PC-9 (cell line): ENCODE data around the gene EVA1C. TPM values are rescaled to one million over a fixed set of nuclear protein-coding genes. Genes with fewer than 3 reads are reported as not detected.

ENCODE experiments used
- Bru-seq: library from RNA; stranded (reverse); fragments of 400-500 nt; gene quantifications from one replicate; lab custom pipeline; 2021; lab: Mats Ljungman, UMichigan
- BruChase-seq, 2 experiments: library from RNA; stranded (reverse); fragments of 400-500 nt; gene quantifications; one replicate each; lab custom pipeline; 2021; lab: Mats Ljungman, UMichigan
- BruUV-seq: library from RNA; stranded (reverse); fragments of 400-500 nt; replicated peaks from 2 replicates; lab custom pipeline; 2021; lab: Mats Ljungman, UMichigan
- CTCF ChIA-PET: fragments of 300-600 bp; sonication (Branson Sonifier 250); formaldehyde crosslinking; loops from one replicate; lab custom pipeline; 2022; ENCODE audit warnings: antibody characterized with exemption; lab: Charles Lee
- POLR2A ChIA-PET: fragments of 300-600 bp; sonication (Branson Sonifier 250); formaldehyde crosslinking; loops from one replicate; lab custom pipeline; 2022; ENCODE audit warnings: antibody characterized with exemption; ENCODE audit not compliant: unreplicated experiment; lab: Charles Lee
- DNase-seq, 2 experiments: peaks; one replicate each; pipeline versions ENCODE4 v3.0.0 to v3.0.0-alpha.2; 2015 to 2022; ENCODE audit warnings: mixed read lengths in 1 of 2
- H2AFZ ChIP-seq: fragments of 200-600 bp; sonication (generic); 2 replicates; pipeline ENCODE4 v1.8.1; 2017; ENCODE audit warnings: antibody characterized with exemption
- H3F3A ChIP-seq: fragments of 200-600 bp; sonication (generic); 2 replicates; pipeline ENCODE4 v1.8.1; 2017; ENCODE audit warnings: antibody characterized with exemption, mild to moderate bottlenecking, low read depth; ENCODE audit not compliant: insufficient read depth
- H3K27ac ChIP-seq: fragments of 200-600 bp; sonication (generic); 2 replicates; pipeline ENCODE4 v1.6.1; 2016; ENCODE audit warnings: mixed run types
- H3K27me3 ChIP-seq: fragments of 200-600 bp; sonication (generic); 2 replicates; pipeline ENCODE4 v1.6.1; 2016; ENCODE audit warnings: low read depth, mixed run types; ENCODE audit not compliant: insufficient read depth
- H3K36me3 ChIP-seq: fragments of 200-600 bp; sonication (generic); 2 replicates; pipeline ENCODE4 v1.6.1; 2016; ENCODE audit warnings: low read depth, mixed run types
- H3K4me1 ChIP-seq: fragments of 200-600 bp; sonication (generic); replicated peaks from 2 replicates; pipeline ENCODE4 v1.6.1; 2016; ENCODE audit warnings: mixed run types; ENCODE audit not compliant: insufficient read depth
- H3K4me2 ChIP-seq: fragments of 200-600 bp; sonication (generic); 2 replicates; pipeline ENCODE4 v1.6.1; 2017; ENCODE audit warnings: mixed run types
- H3K4me3 ChIP-seq: fragments of 200-600 bp; sonication (generic); 2 replicates; pipeline ENCODE4 v1.6.1; 2016; ENCODE audit warnings: mixed run types
- H3K79me2 ChIP-seq: fragments of 200-600 bp; sonication (generic); 2 replicates; pipeline ENCODE4 v1.6.1; 2017; ENCODE audit warnings: low read depth, mixed run types
- H3K9me2 ChIP-seq: fragments of 200-600 bp; sonication (generic); 2 replicates; pipeline ENCODE4 v1.8.1; 2017; ENCODE audit warnings: mild to moderate bottlenecking; ENCODE audit not compliant: insufficient read depth
- H3K9me3 ChIP-seq: fragments of 200-600 bp; sonication (generic); 2 replicates; pipeline ENCODE4 v1.8.1; 2016; ENCODE audit warnings: low read depth; ENCODE audit not compliant: insufficient read depth
- H4K20me1 ChIP-seq: fragments of 200-600 bp; sonication (generic); 2 replicates; pipeline ENCODE4 v1.8.1; 2017; ENCODE audit not compliant: insufficient read depth
- CTCF ChIP-seq: fragments of 200-600 bp; sonication (generic); conservative IDR thresholded peaks from 2 replicates; pipeline ENCODE4 v1.6.1; 2017; ENCODE audit warnings: mixed run types, antibody characterized with exemption, mild to moderate bottlenecking, moderate library complexity
- EZH2 ChIP-seq: fragments of 200-600 bp; sonication (generic); IDR thresholded peaks from 2 replicates; pipeline ENCODE4 v1.8.0; 2017; ENCODE audit warnings: antibody characterized with exemption, low read depth
- intact Hi-C: fragments of 100-400 bp; cut with micrococcal nuclease; formaldehyde crosslinking; loops from one replicate; pipeline ENCODE4 v1.10.0; 2022; ENCODE audit not compliant: unreplicated experiment
- long read RNA-seq: library from polyadenylated mRNA; stranded (forward); transcript quantifications from one replicate; pipeline ENCODE4 v2.0.0, GENCODE V29; 2022
- total RNA-seq: library from RNA; stranded (reverse); gene quantifications from 2 replicates; pipeline ENCODE4 v1.2.3, GENCODE V29; 2021

Gene EVA1C, protein sequence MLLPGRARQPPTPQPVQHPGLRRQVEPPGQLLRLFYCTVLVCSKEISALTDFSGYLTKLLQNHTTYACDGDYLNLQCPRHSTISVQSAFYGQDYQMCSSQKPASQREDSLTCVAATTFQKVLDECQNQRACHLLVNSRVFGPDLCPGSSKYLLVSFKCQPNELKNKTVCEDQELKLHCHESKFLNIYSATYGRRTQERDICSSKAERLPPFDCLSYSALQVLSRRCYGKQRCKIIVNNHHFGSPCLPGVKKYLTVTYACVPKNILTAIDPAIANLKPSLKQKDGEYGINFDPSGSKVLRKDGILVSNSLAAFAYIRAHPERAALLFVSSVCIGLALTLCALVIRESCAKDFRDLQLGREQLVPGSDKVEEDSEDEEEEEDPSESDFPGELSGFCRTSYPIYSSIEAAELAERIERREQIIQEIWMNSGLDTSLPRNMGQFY
- 3.0 and 3.1 TPM in 2 replicates for total RNA-seq
- Bru-seq, nascent RNA = percentile 40 among the genes with signal in this experiment
- BruChase-seq, experiment 1, labeled RNA remaining after a 2-hour chase = percentile 41 among the genes with signal in this experiment
- percentile 26 among the genes with signal in this experiment for BruChase-seq, experiment 2, labeled RNA remaining after a 6-hour chase
- long read RNA-seq, partial matches to known transcripts = 0 of 4 reads
- long read RNA-seq, other reads (novel, unspliced or antisense) = 3 of 4 reads

DNA sequence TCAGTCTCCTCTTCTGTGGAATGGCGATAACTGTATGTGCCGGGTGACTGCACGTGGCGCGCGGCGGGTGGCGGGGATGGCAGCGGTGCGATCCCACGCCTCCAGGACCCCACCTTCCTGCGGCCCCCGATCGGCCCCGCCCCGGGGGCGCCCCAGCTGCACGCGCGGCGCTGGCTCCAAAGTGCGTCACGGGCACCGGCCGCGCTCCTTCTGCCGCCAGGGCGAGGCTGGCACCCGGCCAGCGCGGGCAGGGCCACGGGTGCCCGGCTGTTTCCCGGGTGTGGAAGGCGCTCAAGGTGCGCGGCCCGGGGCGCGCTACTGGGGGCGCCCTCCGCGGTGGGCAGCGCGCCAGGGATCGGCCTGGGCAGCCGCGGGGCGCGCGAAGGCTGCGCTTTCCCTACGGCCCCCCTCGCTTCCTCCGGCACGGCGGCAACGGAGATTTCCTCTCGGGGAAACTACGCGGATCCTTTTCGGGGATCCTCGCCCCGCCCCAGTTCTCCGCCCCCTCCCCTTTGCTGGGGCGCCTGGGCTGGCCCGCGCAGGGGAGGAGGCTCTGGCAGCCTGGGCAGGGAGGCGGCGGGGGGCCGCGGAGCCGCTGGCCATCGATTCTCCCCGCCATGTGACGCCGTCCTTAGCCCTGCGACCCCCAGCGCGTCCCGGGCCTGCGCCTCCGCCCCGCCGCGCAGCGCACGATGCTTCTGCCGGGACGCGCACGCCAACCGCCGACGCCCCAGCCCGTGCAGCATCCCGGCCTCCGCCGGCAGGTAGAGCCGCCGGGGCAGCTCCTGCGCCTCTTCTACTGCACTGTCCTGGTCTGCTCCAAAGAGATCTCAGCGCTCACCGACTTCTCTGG is at the start of gene EVA1C:
Gene EVA1C (plus strand): TSS at position 545 of the 853 bp plus-strand sequence. CDS start 148 bp downstream, at position 693.
- H3K4me1 ChIP-seq = no peaks in the 10 kb centered on the region; the same call in 1 of the 2 replicates
- intact Hi-C loops = loop anchor here (2.0 to 5.0 kb wide), 2 partner anchors 110 to 156 kb away; no protein-coding TSS in a partner anchor
- no peaks in the 10 kb centered on the region for H3K36me3 ChIP-seq
- H2AFZ ChIP-seq = peak within 1 kb of the TSS; percentile 67
- peak within 1 kb of the TSS; percentile 51 for H3K4me3 ChIP-seq
- no peaks in the 10 kb centered on the region for H4K20me1 ChIP-seq
- H3K9me3 ChIP-seq = no peaks in the 10 kb centered on the region
- DNase-seq = peak in 1 of 2 experiments; percentile 45
- peak within 1 kb of the TSS; percentile 77 for H3K4me2 ChIP-seq
- TSS peak; percentile 49 for BruUV-seq
- H3F3A ChIP-seq = no peaks in the 10 kb centered on the region
- POLR2A ChIA-PET = no interaction called here
- no peaks in the 10 kb centered on the region for H3K9me2 ChIP-seq
- CTCF ChIA-PET = no interaction called here
- H3K27me3 ChIP-seq = peaks cover 32% of the 10 kb centered on the region; the same call in 1 of the 2 replicates
- no peaks in the 10 kb centered on the region for H3K79me2 ChIP-seq
- H3K27ac ChIP-seq = no peak within 1 kb of the TSS
- TF ChIP-seq EZH2 = no peak
- TF ChIP-seq CTCF = no peak

- no peak for DNase-seq
- H3K9me2 ChIP-seq = no peaks in the 10 kb centered on the region
- H3K79me2 ChIP-seq = no peaks in the 10 kb centered on the region
- BruUV-seq = no TSS peak
- no peaks in the 10 kb centered on the region for H3K4me1 ChIP-seq
- no peaks in the 10 kb centered on the region for H3K27me3 ChIP-seq
- ChIA-PET POLR2A (no interaction called here), CTCF (no interaction called here)
- H3K4me3 ChIP-seq = no peak overlapping the region
- no peak overlapping the region for H2AFZ ChIP-seq
- no peaks in the 10 kb centered on the region for H4K20me1 ChIP-seq
- intact Hi-C loops = no loop called here
- no peaks in the 10 kb centered on the region for H3F3A ChIP-seq
- H3K4me2 ChIP-seq = no peak overlapping the region
- no peaks in the 10 kb centered on the region for H3K9me3 ChIP-seq
- H3K27ac ChIP-seq = no peak overlapping the region
- 0 out of 2 replicates have a peak, but pooled peaks cover 3% of the 10 kb centered on the region for H3K36me3 ChIP-seq
- TF ChIP-seq CTCF = no peak
- no peak for TF ChIP-seq EZH2
Measured at GRCh38 chr21:32364387-32364786, 48.1 kb upstream of the EVA1C start.

DNA sequence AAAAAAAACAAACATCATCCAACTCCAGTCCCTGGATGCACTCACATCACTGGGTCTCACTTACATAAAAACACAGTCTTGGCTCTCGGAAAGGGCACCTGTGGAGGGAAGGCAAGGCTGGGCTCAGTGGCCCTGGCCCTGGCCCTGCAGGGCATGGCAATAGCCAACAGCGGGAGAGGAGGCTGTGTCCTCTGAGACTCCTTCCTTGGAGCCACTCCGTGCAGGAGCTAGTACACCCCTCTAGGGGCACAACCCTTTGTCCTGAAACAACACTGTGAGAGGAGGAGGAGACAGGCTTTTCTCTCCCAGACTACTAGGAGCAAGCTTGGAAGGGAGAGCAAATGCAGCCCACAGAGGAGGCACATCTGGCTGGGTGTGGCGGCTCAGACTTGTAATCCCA is 47.7 kb upstream of the EVA1C start:
- no peak overlapping the region for H3K27ac ChIP-seq
- H2AFZ ChIP-seq = no peak overlapping the region
- DNase-seq = no peak
- H3K27me3 ChIP-seq = no peaks in the 10 kb centered on the region
- ChIA-PET POLR2A (no interaction called here), CTCF (no interaction called here)
- BruUV-seq = no TSS peak
- no peaks in the 10 kb centered on the region for H3K9me3 ChIP-seq
- intact Hi-C loops = no loop called here
- H3K79me2 ChIP-seq = no peaks in the 10 kb centered on the region
- no peak for TF ChIP-seq EZH2
- no peak for TF ChIP-seq CTCF
- H4K20me1 ChIP-seq = no peaks in the 10 kb centered on the region
- no peaks in the 10 kb centered on the region for H3K9me2 ChIP-seq
- H3K4me1 ChIP-seq = no peaks in the 10 kb centered on the region
- no peak overlapping the region for H3K4me3 ChIP-seq
- H3K36me3 ChIP-seq = 0 out of 2 replicates have a peak, but pooled peaks cover 3% of the 10 kb centered on the region
- no peak overlapping the region for H3K4me2 ChIP-seq
- H3F3A ChIP-seq = no peaks in the 10 kb centered on the region
